DOHH2 (cell line): ENCODE results near the gene GUCY1A2.

Source experiments
- H3F3A ChIP-seq: fragments of 200-600 bp; sonication (generic), shearing (Covaris generic); 2 replicates; pipeline ENCODE4 v1.6.0; 2016; ENCODE audit warnings: antibody characterized with exemption, mild to moderate bottlenecking; ENCODE audit not compliant: control insufficient read depth, insufficient read depth
- H3K27ac ChIP-seq: fragments of 200-600 bp; sonication (generic); 2 replicates; pipeline ENCODE4 v1.5.1; 2014; ENCODE audit warnings: low read depth, mild to moderate bottlenecking, low read length, moderate library complexity
- H3K27me3 ChIP-seq: fragments of 200-600 bp; sonication (generic); 2 replicates; pipeline ENCODE4 v1.6.1; 2014; ENCODE audit warnings: mild to moderate bottlenecking, low read length, mixed read lengths; ENCODE audit not compliant: control insufficient read depth
- H3K36me3 ChIP-seq: fragments of 200-600 bp; sonication (generic); 2 replicates; pipeline ENCODE4 v1.6.1; 2014; ENCODE audit warnings: mild to moderate bottlenecking, low read length, moderate library complexity, mixed read lengths; ENCODE audit not compliant: control insufficient read depth
- H3K4me1 ChIP-seq: fragments of 200-600 bp; sonication (generic); 2 replicates; pipeline ENCODE4 v1.6.1; 2014; ENCODE audit warnings: mild to moderate bottlenecking, low read length, mixed read lengths; ENCODE audit not compliant: control insufficient read depth
- H3K4me2 ChIP-seq: fragments of 200-600 bp; sonication (generic); 2 replicates; pipeline ENCODE4 v1.6.0; 2014; ENCODE audit warnings: mild to moderate bottlenecking, low read length, moderate library complexity
- H3K4me3 ChIP-seq: fragments of 200-600 bp; sonication (generic); 2 replicates; pipeline ENCODE4 v1.5.1; 2014; ENCODE audit warnings: mild to moderate bottlenecking, low read length, mixed read lengths
- H3K79me2 ChIP-seq: fragments of 200-600 bp; sonication (generic); 2 replicates; pipeline ENCODE4 v1.6.1; 2014; ENCODE audit warnings: mild to moderate bottlenecking, low read length, mixed read lengths; ENCODE audit not compliant: control insufficient read depth
- H3K9me2 ChIP-seq: fragments of 200-600 bp; sonication (generic); replicated peaks from 2 replicates; pipeline ENCODE4 v1.6.1; 2014; ENCODE audit warnings: mild to moderate bottlenecking, low read length, mixed read lengths; ENCODE audit not compliant: control insufficient read depth
- H3K9me3 ChIP-seq: fragments of 200-600 bp; sonication (generic); 2 replicates; pipeline ENCODE4 v1.6.1; 2014; ENCODE audit warnings: antibody characterized with exemption, low read length, mixed read lengths; ENCODE audit not compliant: control insufficient read depth, insufficient read depth
- H4K20me1 ChIP-seq: fragments of 200-600 bp; sonication (generic); 2 replicates; pipeline ENCODE4 v1.6.0; 2014; ENCODE audit warnings: low read depth, mild to moderate bottlenecking, antibody characterized with exemption, low read length, moderate library complexity; ENCODE audit not compliant: control insufficient read depth, insufficient read depth
- EZH2phosphoT487 ChIP-seq: fragments of 200-600 bp; sonication (generic); IDR thresholded peaks from 2 replicates; pipeline ENCODE4 v1.6.1; 2017; ENCODE audit warnings: borderline replicate concordance, mild to moderate bottlenecking, antibody characterized with exemption, low read length, moderate library complexity, mixed read lengths
- TF ChIP-seq, protein P1 (sequence below): fragments of 200-600 bp; sonication (generic); IDR thresholded peaks from one replicate; pipeline ENCODE4 v1.5.1; 2014; ENCODE audit warnings: antibody characterized with exemption, mild to moderate bottlenecking, low read depth, low read length; ENCODE audit not compliant: poor library complexity, severe bottlenecking

Gene GUCY1A2

DNA sequence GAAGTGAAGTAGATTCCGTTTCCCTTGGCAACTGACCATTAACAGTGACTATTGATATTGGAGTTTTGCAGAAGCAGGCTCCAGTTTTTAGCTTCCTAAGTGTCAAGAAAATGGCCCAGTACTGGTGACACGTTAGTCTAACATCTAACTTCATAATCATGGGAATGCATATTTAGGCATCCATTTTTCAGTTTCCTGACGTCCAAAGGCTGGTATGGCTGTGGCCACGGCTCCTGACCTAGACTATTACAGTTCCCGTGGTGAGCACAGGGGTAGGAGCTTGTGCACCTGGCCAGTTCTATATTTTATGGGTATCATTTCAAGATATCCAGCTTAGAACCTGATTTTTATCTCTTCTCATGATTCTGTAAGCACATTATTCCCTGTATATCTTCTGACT, 323.8 kb downstream of the GUCY1A2 start:
- Histone ChIP-seq H3K9me3 (no peaks in the 10 kb centered on the region), H3F3A (no peaks in the 10 kb centered on the region), H4K20me1 (no peaks in the 10 kb centered on the region), H3K9me2 (no peaks in the 10 kb centered on the region), H3K79me2 (no peaks in the 10 kb centered on the region), H3K27me3 (no peaks in the 10 kb centered on the region), H3K4me2 (no peak overlapping the region), H3K27ac (no peak overlapping the region), H3K4me3 (no peak overlapping the region), H3K4me1 (no peaks in the 10 kb centered on the region), H3K36me3 (no peaks in the 10 kb centered on the region)
- TF ChIP-seq EZH2phosphoT487, result no peak
- TF ChIP-seq, protein P1, sequence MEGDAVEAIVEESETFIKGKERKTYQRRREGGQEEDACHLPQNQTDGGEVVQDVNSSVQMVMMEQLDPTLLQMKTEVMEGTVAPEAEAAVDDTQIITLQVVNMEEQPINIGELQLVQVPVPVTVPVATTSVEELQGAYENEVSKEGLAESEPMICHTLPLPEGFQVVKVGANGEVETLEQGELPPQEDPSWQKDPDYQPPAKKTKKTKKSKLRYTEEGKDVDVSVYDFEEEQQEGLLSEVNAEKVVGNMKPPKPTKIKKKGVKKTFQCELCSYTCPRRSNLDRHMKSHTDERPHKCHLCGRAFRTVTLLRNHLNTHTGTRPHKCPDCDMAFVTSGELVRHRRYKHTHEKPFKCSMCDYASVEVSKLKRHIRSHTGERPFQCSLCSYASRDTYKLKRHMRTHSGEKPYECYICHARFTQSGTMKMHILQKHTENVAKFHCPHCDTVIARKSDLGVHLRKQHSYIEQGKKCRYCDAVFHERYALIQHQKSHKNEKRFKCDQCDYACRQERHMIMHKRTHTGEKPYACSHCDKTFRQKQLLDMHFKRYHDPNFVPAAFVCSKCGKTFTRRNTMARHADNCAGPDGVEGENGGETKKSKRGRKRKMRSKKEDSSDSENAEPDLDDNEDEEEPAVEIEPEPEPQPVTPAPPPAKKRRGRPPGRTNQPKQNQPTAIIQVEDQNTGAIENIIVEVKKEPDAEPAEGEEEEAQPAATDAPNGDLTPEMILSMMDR, result no peak

DNA sequence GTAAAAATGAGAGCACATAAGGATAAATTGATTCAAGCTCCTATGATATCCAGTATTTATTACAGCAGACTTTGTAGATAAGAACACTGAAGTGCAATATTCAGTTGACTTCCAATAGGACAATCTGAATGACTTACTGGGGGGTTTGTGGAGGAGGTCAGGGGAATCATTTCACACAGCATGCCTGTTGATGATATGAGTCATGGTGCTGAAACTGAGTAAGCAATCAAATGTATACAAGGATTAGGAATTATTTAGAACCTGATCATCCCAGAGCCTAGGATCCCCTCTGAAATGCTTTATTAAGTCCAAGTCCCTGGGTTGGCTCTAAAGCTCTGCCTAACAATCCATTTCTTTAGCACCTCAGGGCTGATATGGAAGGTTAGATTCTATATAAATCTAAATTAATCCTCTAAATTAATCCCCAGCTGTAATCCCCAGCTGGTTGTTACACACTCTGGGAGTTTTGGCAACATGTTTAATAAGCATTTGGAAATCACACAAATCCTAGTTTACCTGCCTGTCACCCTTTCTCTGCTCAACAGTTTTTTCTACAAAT, 326.4 kb downstream of the GUCY1A2 start:
- Histone ChIP-seq H3K27me3 (no peaks in the 10 kb centered on the region), H3K27ac (no peak overlapping the region), H3K36me3 (no peaks in the 10 kb centered on the region), H3K9me2 (no peaks in the 10 kb centered on the region), H3K4me3 (no peak overlapping the region), H3K9me3 (no peaks in the 10 kb centered on the region), H3F3A (no peaks in the 10 kb centered on the region), H3K79me2 (no peaks in the 10 kb centered on the region), H3K4me1 (no peaks in the 10 kb centered on the region), H4K20me1 (no peaks in the 10 kb centered on the region), H3K4me2 (no peak overlapping the region)
- TF ChIP-seq, protein P1, result no peak
- no peak for TF ChIP-seq EZH2phosphoT487

DNA sequence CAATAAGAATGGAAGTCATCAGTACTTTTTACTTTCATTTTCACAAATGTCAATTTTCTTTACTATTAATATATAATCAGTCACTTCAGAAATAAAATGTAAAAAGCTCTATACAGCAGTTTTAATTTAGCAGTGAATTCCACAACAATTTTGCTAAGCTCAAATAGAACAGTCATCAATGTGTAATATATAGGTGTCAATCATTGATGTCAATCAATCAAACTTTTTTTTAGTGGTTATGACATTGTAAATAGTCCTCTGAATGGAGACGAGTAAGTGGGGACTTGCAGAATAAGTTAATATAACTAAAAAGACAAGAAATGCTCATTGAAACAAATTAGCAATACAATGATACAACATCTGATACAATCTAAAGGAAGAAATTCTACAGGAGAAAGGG, 327.4 kb downstream of the GUCY1A2 start:
- H3K27me3 ChIP-seq, result no peaks in the 10 kb centered on the region
- H3F3A ChIP-seq, result no peaks in the 10 kb centered on the region
- no peaks in the 10 kb centered on the region for H3K36me3 ChIP-seq
- H3K9me2 ChIP-seq, result no peaks in the 10 kb centered on the region
- H3K4me2 ChIP-seq, result no peak overlapping the region
- no peaks in the 10 kb centered on the region for H3K9me3 ChIP-seq
- H4K20me1 ChIP-seq, result no peaks in the 10 kb centered on the region
- H3K79me2 ChIP-seq, result no peaks in the 10 kb centered on the region
- H3K4me3 ChIP-seq, result no peak overlapping the region
- TF ChIP-seq, protein P1, result no peak
- no peak for TF ChIP-seq EZH2phosphoT487
- no peak overlapping the region for H3K27ac ChIP-seq
- no peaks in the 10 kb centered on the region for H3K4me1 ChIP-seq
